Neural cell (in vitro differentiated cells): ENCODE results near the gene MED22. TPM values are rescaled to one million over a fixed set of nuclear protein-coding genes. Genes with fewer than 3 reads are reported as not detected.

Source experiments
- H2AFZ ChIP-seq: fragments of 200-600, 300-800 bp; sonication (generic), shearing (Covaris generic); 2 replicates; pipeline ENCODE4 v1.6.0; 2014; ENCODE audit warnings: low read depth, mild to moderate bottlenecking, antibody characterized with exemption, low read length, moderate library complexity
- H3F3A ChIP-seq: fragments of 200-600 bp; shearing (Covaris generic); 2 replicates; pipeline ENCODE4 v1.6.1; 2016; ENCODE audit warnings: mild to moderate bottlenecking, moderate library complexity, mixed read lengths, antibody characterized with exemption, low read length; ENCODE audit not compliant: insufficient read depth, poor library complexity, severe bottlenecking
- H3K27ac ChIP-seq: fragments of 200-600, 300-800 bp; sonication (generic), shearing (Covaris generic); 2 replicates; pipeline ENCODE4 v1.5.1; 2014; ENCODE audit warnings: mild to moderate bottlenecking, low read length, moderate library complexity
- H3K27me3 ChIP-seq: fragments of 300-800, 200-600 bp; sonication (generic), shearing (Covaris generic); 2 replicates; pipeline ENCODE4 v1.6.0; 2014; ENCODE audit warnings: mild to moderate bottlenecking, low read depth, low read length, moderate library complexity; ENCODE audit not compliant: insufficient read depth
- H3K36me3 ChIP-seq: fragments of 300-800, 200-600 bp; sonication (generic), shearing (Covaris generic); 2 replicates; pipeline ENCODE4 v1.5.1; 2014; ENCODE audit warnings: mild to moderate bottlenecking, antibody characterized with exemption, low read length, moderate library complexity; ENCODE audit not compliant: insufficient read depth
- H3K4me2 ChIP-seq: fragments of 300-800, 200-600 bp; sonication (generic), shearing (Covaris generic); 2 replicates; pipeline ENCODE4 v1.6.0; 2014; ENCODE audit warnings: mild to moderate bottlenecking, low read length
- H3K4me3 ChIP-seq: fragments of 300-800, 200-600 bp; sonication (generic), shearing (Covaris generic); 2 replicates; pipeline ENCODE4 v1.5.1; 2014; ENCODE audit warnings: mild to moderate bottlenecking, low read length, moderate library complexity
- H3K79me2 ChIP-seq: fragments of 200-600 bp; shearing (Covaris generic); replicated peaks from 2 replicates; pipeline ENCODE4 v1.6.0; 2014; ENCODE audit warnings: mild to moderate bottlenecking, low read length, moderate library complexity; ENCODE audit not compliant: insufficient read depth
- H3K9ac ChIP-seq: fragments of 300-800, 200-600 bp; sonication (generic), shearing (Covaris generic); 2 replicates; pipeline ENCODE4 v1.6.1; 2016; ENCODE audit warnings: mild to moderate bottlenecking, low read length, mixed read lengths
- H3K9me2 ChIP-seq: fragments of 200-600 bp; shearing (Covaris generic); 2 replicates; pipeline ENCODE4 v1.6.1; 2016; ENCODE audit warnings: mild to moderate bottlenecking, low read length, mixed read lengths; ENCODE audit not compliant: insufficient read depth
- H3K9me3 ChIP-seq: fragments of 200-600, 300-800 bp; sonication (generic), shearing (Covaris generic); 2 replicates; pipeline ENCODE4 v1.6.1; 2016; ENCODE audit warnings: mild to moderate bottlenecking, mixed run types, low read length, moderate library complexity, mixed read lengths
- H4K20me1 ChIP-seq: fragments of 200-600 bp; shearing (Covaris generic); 2 replicates; pipeline ENCODE4 v1.6.1; 2016; ENCODE audit warnings: mild to moderate bottlenecking, mixed run types; ENCODE audit not compliant: insufficient read depth
- EP300 ChIP-seq: fragments of 450-650 bp; conservative IDR thresholded peaks from 2 replicates; pipeline ENCODE4 v1.6.1; 2014; ENCODE audit warnings: antibody characterized with exemption, mild to moderate bottlenecking, moderate library complexity; ENCODE audit not compliant: poor library complexity, severe bottlenecking
- EZH2 ChIP-seq: fragments of 200-600, 300-800 bp; shearing (Covaris generic), sonication (generic); IDR thresholded peaks from 2 replicates; pipeline ENCODE4 v1.6.1; 2014; ENCODE audit warnings: antibody characterized with exemption, low read length, borderline replicate concordance, mild to moderate bottlenecking; ENCODE audit not compliant: insufficient read depth, poor library complexity, severe bottlenecking
- MXI1 ChIP-seq: fragments of 450-650 bp; conservative IDR thresholded peaks from 2 replicates; pipeline ENCODE4 v1.6.1; 2014; ENCODE audit warnings: antibody characterized with exemption, mild to moderate bottlenecking; ENCODE audit not compliant: poor library complexity, severe bottlenecking
- RAD21 ChIP-seq: fragments of 450-650 bp; conservative IDR thresholded peaks from 2 replicates; pipeline ENCODE4 v1.6.1; 2014; ENCODE audit warnings: antibody characterized with exemption, mild to moderate bottlenecking, moderate library complexity
- SMC3 ChIP-seq: fragments of 450-650 bp; conservative IDR thresholded peaks from 2 replicates; pipeline ENCODE4 v1.6.1; 2014; ENCODE audit warnings: antibody characterized with exemption, mild to moderate bottlenecking, moderate library complexity; ENCODE audit not compliant: poor library complexity
- TAF1 ChIP-seq: IDR thresholded peaks from 2 replicates; pipeline ENCODE4 v1.6.1; 2012; ENCODE audit warnings: low read depth
- polyA plus RNA-seq: library from polyadenylated mRNA; depleted of rRNA; stranded (reverse); fragments of >200 nt; gene quantifications from 2 replicates; pipeline ENCODE4 v1.2.3, GENCODE V29; 2014
- TF ChIP-seq, protein P1 (sequence below): IDR thresholded peaks from 2 replicates; pipeline ENCODE4 v1.6.1; 2012; ENCODE audit warnings: borderline replicate concordance
- TF ChIP-seq, protein P2 (sequence below): fragments of 450-650 bp; IDR thresholded peaks from 2 replicates; pipeline ENCODE4 v1.5.1; 2014; ENCODE audit warnings: antibody characterized with exemption, mild to moderate bottlenecking, moderate library complexity; ENCODE audit not compliant: poor library complexity, severe bottlenecking

The MED22 gene
- polyA plus RNA-seq, 1 donor from 2014 or later = 57.5 TPM

DNA sequence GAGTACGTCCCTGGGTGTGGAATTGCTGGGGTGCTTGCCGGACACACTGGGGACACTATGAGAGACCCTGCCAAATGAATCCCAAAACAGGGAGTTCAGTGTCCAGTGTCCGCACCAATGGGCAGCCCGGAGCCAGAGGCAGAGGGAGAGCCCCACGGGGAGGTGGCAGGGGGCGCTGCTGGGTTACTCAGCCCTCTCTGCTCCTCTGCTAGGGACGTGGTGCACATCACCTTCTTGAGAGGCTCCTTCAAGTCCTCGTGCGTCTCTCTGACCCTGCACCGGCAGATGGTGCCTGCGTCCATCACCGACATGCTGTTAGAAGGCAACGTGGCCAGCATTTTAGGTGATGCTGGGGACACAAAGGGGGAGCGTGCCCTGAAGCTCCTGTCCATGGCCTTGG is 49.0 kb upstream of the MED22 start:
- no peaks in the 10 kb centered on the region for H3K9me2 ChIP-seq
- TF ChIP-seq MXI1 (no peak), EZH2 (no peak), EP300 (no peak), TAF1 (no peak), SMC3 (no peak), RAD21 (no peak)
- TF ChIP-seq, protein P1, sequence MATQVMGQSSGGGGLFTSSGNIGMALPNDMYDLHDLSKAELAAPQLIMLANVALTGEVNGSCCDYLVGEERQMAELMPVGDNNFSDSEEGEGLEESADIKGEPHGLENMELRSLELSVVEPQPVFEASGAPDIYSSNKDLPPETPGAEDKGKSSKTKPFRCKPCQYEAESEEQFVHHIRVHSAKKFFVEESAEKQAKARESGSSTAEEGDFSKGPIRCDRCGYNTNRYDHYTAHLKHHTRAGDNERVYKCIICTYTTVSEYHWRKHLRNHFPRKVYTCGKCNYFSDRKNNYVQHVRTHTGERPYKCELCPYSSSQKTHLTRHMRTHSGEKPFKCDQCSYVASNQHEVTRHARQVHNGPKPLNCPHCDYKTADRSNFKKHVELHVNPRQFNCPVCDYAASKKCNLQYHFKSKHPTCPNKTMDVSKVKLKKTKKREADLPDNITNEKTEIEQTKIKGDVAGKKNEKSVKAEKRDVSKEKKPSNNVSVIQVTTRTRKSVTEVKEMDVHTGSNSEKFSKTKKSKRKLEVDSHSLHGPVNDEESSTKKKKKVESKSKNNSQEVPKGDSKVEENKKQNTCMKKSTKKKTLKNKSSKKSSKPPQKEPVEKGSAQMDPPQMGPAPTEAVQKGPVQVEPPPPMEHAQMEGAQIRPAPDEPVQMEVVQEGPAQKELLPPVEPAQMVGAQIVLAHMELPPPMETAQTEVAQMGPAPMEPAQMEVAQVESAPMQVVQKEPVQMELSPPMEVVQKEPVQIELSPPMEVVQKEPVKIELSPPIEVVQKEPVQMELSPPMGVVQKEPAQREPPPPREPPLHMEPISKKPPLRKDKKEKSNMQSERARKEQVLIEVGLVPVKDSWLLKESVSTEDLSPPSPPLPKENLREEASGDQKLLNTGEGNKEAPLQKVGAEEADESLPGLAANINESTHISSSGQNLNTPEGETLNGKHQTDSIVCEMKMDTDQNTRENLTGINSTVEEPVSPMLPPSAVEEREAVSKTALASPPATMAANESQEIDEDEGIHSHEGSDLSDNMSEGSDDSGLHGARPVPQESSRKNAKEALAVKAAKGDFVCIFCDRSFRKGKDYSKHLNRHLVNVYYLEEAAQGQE = no peak

DNA sequence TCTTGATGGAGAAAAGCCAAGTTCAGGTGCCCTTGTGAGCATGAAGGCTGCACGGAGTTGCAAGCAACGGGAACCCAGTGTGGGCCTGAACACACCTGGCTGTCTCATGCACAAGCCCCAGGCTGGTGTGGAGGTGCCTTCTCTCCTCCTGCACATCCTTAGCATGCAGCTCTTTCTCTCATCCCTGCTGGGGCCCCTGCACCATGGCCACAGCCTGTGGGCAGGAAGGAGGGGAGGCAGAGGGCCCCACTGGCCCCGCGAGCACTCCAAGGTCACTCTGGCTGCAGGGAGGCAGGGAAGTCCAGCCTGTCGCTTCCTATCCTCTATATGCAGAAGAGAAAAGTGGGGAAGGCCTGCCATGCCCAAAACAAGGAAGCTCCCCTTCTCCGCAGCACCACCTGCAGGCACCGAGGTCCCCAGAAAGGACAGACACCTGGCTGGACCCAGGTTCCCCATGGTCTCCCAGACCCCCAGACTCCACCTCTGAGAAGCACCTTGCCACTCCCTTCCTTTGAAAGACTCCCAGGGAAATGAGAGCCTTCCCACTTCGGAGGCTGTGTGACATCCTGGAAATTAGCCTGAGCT is 46.8 kb upstream of the MED22 start:
- H3K9me3 ChIP-seq = no peaks in the 10 kb centered on the region

More for the DNA sequence above, 49.0 kb upstream of the MED22 start:
- no peak overlapping the region for H3K4me3 ChIP-seq
- no peak overlapping the region for H3K9ac ChIP-seq
- no peaks in the 10 kb centered on the region for H3K36me3 ChIP-seq
- no peaks in the 10 kb centered on the region for H3K27me3 ChIP-seq
- H3K4me2 ChIP-seq = no peak overlapping the region
- no peaks in the 10 kb centered on the region for H3K9me3 ChIP-seq
- no peaks in the 10 kb centered on the region for H3K79me2 ChIP-seq
- H4K20me1 ChIP-seq = no peaks in the 10 kb centered on the region
- no peak overlapping the region for H3K27ac ChIP-seq
- H2AFZ ChIP-seq = no peak overlapping the region
- H3F3A ChIP-seq = no peaks in the 10 kb centered on the region

More for the DNA sequence above, 46.8 kb upstream of the MED22 start:
- Histone ChIP-seq H3K9ac (no peak overlapping the region), H4K20me1 (no peaks in the 10 kb centered on the region), H3K79me2 (no peaks in the 10 kb centered on the region), H3F3A (no peaks in the 10 kb centered on the region), H3K4me2 (no peak overlapping the region), H3K4me3 (no peak overlapping the region), H3K27ac (no peak overlapping the region), H2AFZ (no peak overlapping the region), H3K27me3 (no peaks in the 10 kb centered on the region), H3K9me2 (no peaks in the 10 kb centered on the region), H3K36me3 (no peaks in the 10 kb centered on the region)
- TF ChIP-seq SMC3 (no peak), EP300 (no peak), TAF1 (no peak)
- TF ChIP-seq, protein P2, sequence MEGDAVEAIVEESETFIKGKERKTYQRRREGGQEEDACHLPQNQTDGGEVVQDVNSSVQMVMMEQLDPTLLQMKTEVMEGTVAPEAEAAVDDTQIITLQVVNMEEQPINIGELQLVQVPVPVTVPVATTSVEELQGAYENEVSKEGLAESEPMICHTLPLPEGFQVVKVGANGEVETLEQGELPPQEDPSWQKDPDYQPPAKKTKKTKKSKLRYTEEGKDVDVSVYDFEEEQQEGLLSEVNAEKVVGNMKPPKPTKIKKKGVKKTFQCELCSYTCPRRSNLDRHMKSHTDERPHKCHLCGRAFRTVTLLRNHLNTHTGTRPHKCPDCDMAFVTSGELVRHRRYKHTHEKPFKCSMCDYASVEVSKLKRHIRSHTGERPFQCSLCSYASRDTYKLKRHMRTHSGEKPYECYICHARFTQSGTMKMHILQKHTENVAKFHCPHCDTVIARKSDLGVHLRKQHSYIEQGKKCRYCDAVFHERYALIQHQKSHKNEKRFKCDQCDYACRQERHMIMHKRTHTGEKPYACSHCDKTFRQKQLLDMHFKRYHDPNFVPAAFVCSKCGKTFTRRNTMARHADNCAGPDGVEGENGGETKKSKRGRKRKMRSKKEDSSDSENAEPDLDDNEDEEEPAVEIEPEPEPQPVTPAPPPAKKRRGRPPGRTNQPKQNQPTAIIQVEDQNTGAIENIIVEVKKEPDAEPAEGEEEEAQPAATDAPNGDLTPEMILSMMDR = no peak
- TF ChIP-seq, protein P1 = no peak
